Fibroblast of mammary gland (primary cell): ENCODE results near the gene RNASET2.

Experiments used
- DNase-seq: peaks from one replicate; pipeline ENCODE4 v3.0.0-alpha.2; 2010; ENCODE audit warnings: low read depth
- H3K4me3 ChIP-seq: 2 replicates; pipeline ENCODE4 v1.5.1; 2011; ENCODE audit warnings: low read depth, mild to moderate bottlenecking, low read length, moderate library complexity; ENCODE audit not compliant: control insufficient read depth
- CTCF ChIP-seq: conservative IDR thresholded peaks from 2 replicates; pipeline ENCODE4 v1.5.1; 2011; ENCODE audit warnings: low read depth, low read length, inconsistent platforms; ENCODE audit not compliant: control insufficient read depth, insufficient read depth

Gene RNASET2

GRCh38 chr6:166911248-166911677 lies 45.1 kb downstream of the RNASET2 start:
- H3K4me3 ChIP-seq, result no peak overlapping the region
- no peak for DNase-seq
- no peak for TF ChIP-seq CTCF

GRCh38 chr6:166910601-166911000 lies 45.7 kb downstream of the RNASET2 start:
- no peak for TF ChIP-seq CTCF
- no peak overlapping the region for H3K4me3 ChIP-seq
- peak; percentile 81 for DNase-seq

- TF ChIP-seq CTCF, result no peak
- no peak for DNase-seq
- no peak overlapping the region for H3K4me3 ChIP-seq
These were observed 47.5 kb downstream of the RNASET2 start for GRCh38 chr6:166908811-166909210.

- no peak for DNase-seq
- no peak for TF ChIP-seq CTCF
- H3K4me3 ChIP-seq, result no peak overlapping the region
These were observed 48.2 kb downstream of the RNASET2 start for GRCh38 chr6:166907871-166908806.

- no peak for DNase-seq
- TF ChIP-seq CTCF, result no peak
- no peak overlapping the region for H3K4me3 ChIP-seq
These were observed 48.9 kb downstream of the RNASET2 start for GRCh38 chr6:166907373-166907841.

- no peak for TF ChIP-seq CTCF
- H3K4me3 ChIP-seq, result no peak overlapping the region
- no peak for DNase-seq
These were observed 49.8 kb downstream of the RNASET2 start for GRCh38 chr6:166906376-166907044.
